ENCODE measurements around the gene NAA38.

- TF ChIP-seq EZH2phosphoT487 (IDR thresholded peaks at IDR 0.05; ENCODE audit: insufficient read depth, low read depth) (no peak), EZH2 (IDR thresholded peaks at IDR 0.05; ENCODE audit: insufficient read depth, poor library complexity, severe bottlenecking) (no peak)
Observed at GRCh38 chr17:7850701-7851437, 6.5 kb downstream of the NAA38 start.
